ENCODE measurements around the gene TMEM125. TPM values are rescaled to one million over a fixed set of nuclear protein-coding genes. Genes with fewer than 3 reads are reported as not detected.

The TMEM125 gene
- total RNA-seq, 2 experiments from 2014 or later, result not detected

GRCh38 chr1:43235451-43236121 lies 34.2 kb upstream of the TMEM125 start:
- CTCF ChIA-PET, result no interaction called here

GRCh38 chr1:43237121-43237520 lies 32.7 kb upstream of the TMEM125 start:
- H3K4me3 Mint-ChIP-seq, result no peak overlapping the region
- H3K27me3 Mint-ChIP-seq, result peaks cover 2% of the 10 kb centered on the region
- no peak for DNase-seq
- H3K27ac Mint-ChIP-seq, result no peak overlapping the region
- ChIA-PET CTCF (interaction anchor here (0.9 to 1.2 kb wide), 2 partner anchors 10 to 177 kb away, joined by 3 read pairs; no protein-coding TSS in a partner anchor), POLR2A (no interaction called here)
- no peaks in the 10 kb centered on the region for H3K36me3 Mint-ChIP-seq (ENCODE audit: low read depth)
- H3K9me3 Mint-ChIP-seq, result no peaks in the 10 kb centered on the region
- peaks cover 6% of the 10 kb centered on the region for H3K4me1 Mint-ChIP-seq

More at GRCh38 chr1:43235451-43236121, 34.2 kb upstream of the TMEM125 start:
- H3K27ac Mint-ChIP-seq, result no peak overlapping the region
- peaks cover 6% of the 10 kb centered on the region for H3K4me1 Mint-ChIP-seq
- no peak overlapping the region for H3K4me3 Mint-ChIP-seq
- no peak for DNase-seq
- H3K36me3 Mint-ChIP-seq (ENCODE audit: low read depth), result no peaks in the 10 kb centered on the region
- H3K9me3 Mint-ChIP-seq, result no peaks in the 10 kb centered on the region
- H3K27me3 Mint-ChIP-seq, result peaks cover 2% of the 10 kb centered on the region
- POLR2A ChIA-PET, result no interaction called here

- Mint-ChIP-seq H3K27me3 (peaks cover 2% of the 10 kb centered on the region), H3K36me3 (ENCODE audit: low read depth) (no peaks in the 10 kb centered on the region), H3K27ac (no peak overlapping the region), H3K9me3 (no peaks in the 10 kb centered on the region), H3K4me3 (no peak overlapping the region), H3K4me1 (peaks cover 6% of the 10 kb centered on the region)
- ChIA-PET CTCF (interaction anchor here (1.0 to 1.9 kb wide), 3 partner anchors 11 to 176 kb away, joined by 3 to 7 read pairs (median 4); partner anchors contain the start of gene CDC20), POLR2A (interaction anchor here (2.1 kb wide), 1 partner anchor 121 kb away, joined by 8 read pairs; the partner anchor contains the start of gene CDC20)
- peak; percentile 45 for DNase-seq
Measured at GRCh38 chr1:43238085-43238484, 31.7 kb upstream of the TMEM125 start.

GRCh38 chr1:43238991-43239469 lies 30.8 kb upstream of the TMEM125 start:
- Mint-ChIP-seq H3K36me3 (ENCODE audit: low read depth) (no peaks in the 10 kb centered on the region), H3K27ac (no peak overlapping the region), H3K4me1 (peaks cover 6% of the 10 kb centered on the region), H3K27me3 (peaks cover 4% of the 10 kb centered on the region), H3K9me3 (no peaks in the 10 kb centered on the region), H3K4me3 (no peak overlapping the region)
- no peak for DNase-seq
- POLR2A ChIA-PET, result interaction anchor here (2.1 kb wide), 1 partner anchor 120 kb away, joined by 8 read pairs; the partner anchor contains the start of gene CDC20
- CTCF ChIA-PET, result interaction anchor here (1.4 to 1.9 kb wide), 5 partner anchors 9 to 175 kb away, joined by 3 to 7 read pairs (median 4); partner anchors contain the start of gene CDC20

GRCh38 chr1:43239484-43239883 lies 30.3 kb upstream of the TMEM125 start:
- Mint-ChIP-seq H3K27me3 (peaks cover 5% of the 10 kb centered on the region), H3K4me3 (no peak overlapping the region), H3K27ac (no peak overlapping the region), H3K9me3 (no peaks in the 10 kb centered on the region), H3K4me1 (peaks cover 6% of the 10 kb centered on the region), H3K36me3 (ENCODE audit: low read depth) (no peaks in the 10 kb centered on the region)
- no peak for DNase-seq
- CTCF ChIA-PET, result interaction anchor here (0.5 to 1.9 kb wide), 6 partner anchors 10 to 320 kb away, joined by 3 to 7 read pairs (median 4); partner anchors contain the start of gene CDC20
- POLR2A ChIA-PET, result interaction anchor here (2.1 kb wide), 1 partner anchor 119 kb away, joined by 8 read pairs; the partner anchor contains the start of gene CDC20

GRCh38 chr1:43241413-43241836 lies 28.4 kb upstream of the TMEM125 start:
- Mint-ChIP-seq H3K9me3 (no peaks in the 10 kb centered on the region), H3K27ac (no peak overlapping the region), H3K36me3 (ENCODE audit: low read depth) (no peaks in the 10 kb centered on the region), H3K27me3 (peaks cover 12% of the 10 kb centered on the region), H3K4me3 (no peak overlapping the region), H3K4me1 (peaks cover 6% of the 10 kb centered on the region)
- ChIA-PET CTCF (no interaction called here), POLR2A (no interaction called here)
- DNase-seq, result no peak

GRCh38 chr1:43243299-43243698 lies 26.5 kb upstream of the TMEM125 start:
- Mint-ChIP-seq H3K9me3 (peaks cover 7% of the 10 kb centered on the region), H3K27me3 (peaks cover 19% of the 10 kb centered on the region), H3K36me3 (ENCODE audit: low read depth) (peaks cover 5% of the 10 kb centered on the region), H3K27ac (no peak overlapping the region), H3K4me1 (peaks cover 4% of the 10 kb centered on the region), H3K4me3 (no peak overlapping the region)
- no peak for DNase-seq
- CTCF ChIA-PET, result interaction anchor here (1.5 kb wide), 1 partner anchor 171 kb away, joined by 4 read pairs; no protein-coding TSS in a partner anchor
- POLR2A ChIA-PET, result no interaction called here

- ChIA-PET POLR2A (no interaction called here), CTCF (no interaction called here)
- Mint-ChIP-seq H3K27me3 (peaks cover 32% of the 10 kb centered on the region), H3K36me3 (ENCODE audit: low read depth) (peaks cover 5% of the 10 kb centered on the region), H3K4me3 (no peak overlapping the region), H3K27ac (no peak overlapping the region), H3K9me3 (peaks cover 7% of the 10 kb centered on the region), H3K4me1 (no peaks in the 10 kb centered on the region)
- no peak for DNase-seq
Measured at GRCh38 chr1:43246466-43247213, 23.1 kb upstream of the TMEM125 start.

- Mint-ChIP-seq H3K36me3 (ENCODE audit: low read depth) (peaks cover 5% of the 10 kb centered on the region), H3K9me3 (peaks cover 7% of the 10 kb centered on the region), H3K4me1 (no peaks in the 10 kb centered on the region), H3K4me3 (no peak overlapping the region), H3K27me3 (peaks cover 31% of the 10 kb centered on the region), H3K27ac (no peak overlapping the region)
- POLR2A ChIA-PET, result no interaction called here
- CTCF ChIA-PET, result no interaction called here
- DNase-seq, result no peak
Measured at GRCh38 chr1:43247256-43247921, 22.4 kb upstream of the TMEM125 start.

GRCh38 chr1:43250351-43250761 lies 19.4 kb upstream of the TMEM125 start:
- CTCF ChIA-PET, result no interaction called here
- peaks cover 7% of the 10 kb centered on the region for H3K9me3 Mint-ChIP-seq
- no peak for DNase-seq
- H3K36me3 Mint-ChIP-seq (ENCODE audit: low read depth), result peaks cover 5% of the 10 kb centered on the region
- H3K4me3 Mint-ChIP-seq, result no peak overlapping the region
- POLR2A ChIA-PET, result no interaction called here
- peaks cover 36% of the 10 kb centered on the region for H3K27me3 Mint-ChIP-seq
- no peak overlapping the region for H3K27ac Mint-ChIP-seq
- no peaks in the 10 kb centered on the region for H3K4me1 Mint-ChIP-seq

GRCh38 chr1:43251024-43251423 lies 18.8 kb upstream of the TMEM125 start:
- H3K9me3 Mint-ChIP-seq, result peaks cover 7% of the 10 kb centered on the region
- H3K36me3 Mint-ChIP-seq (ENCODE audit: low read depth), result peaks cover 5% of the 10 kb centered on the region
- no peak overlapping the region for H3K4me3 Mint-ChIP-seq
- no peak overlapping the region for H3K27ac Mint-ChIP-seq
- H3K4me1 Mint-ChIP-seq, result no peaks in the 10 kb centered on the region
- POLR2A ChIA-PET, result no interaction called here
- no peak for DNase-seq
- peaks cover 32% of the 10 kb centered on the region for H3K27me3 Mint-ChIP-seq
- CTCF ChIA-PET, result no interaction called here

GRCh38 chr1:43252225-43252624 lies 17.6 kb upstream of the TMEM125 start:
- peaks cover 3% of the 10 kb centered on the region for H3K9me3 Mint-ChIP-seq
- H3K27me3 Mint-ChIP-seq, result peaks cover 31% of the 10 kb centered on the region
- H3K4me1 Mint-ChIP-seq, result no peaks in the 10 kb centered on the region
- CTCF ChIA-PET, result no interaction called here
- H3K27ac Mint-ChIP-seq, result no peak overlapping the region
- POLR2A ChIA-PET, result no interaction called here
- no peak overlapping the region for H3K4me3 Mint-ChIP-seq
- DNase-seq, result no peak
- H3K36me3 Mint-ChIP-seq (ENCODE audit: low read depth), result peaks cover 1% of the 10 kb centered on the region

GRCh38 chr1:43253173-43253572 lies 16.6 kb upstream of the TMEM125 start:
- POLR2A ChIA-PET, result no interaction called here

More at GRCh38 chr1:43253173-43253572, 16.6 kb upstream of the TMEM125 start:
- no peak for DNase-seq
- Mint-ChIP-seq H3K4me3 (no peak overlapping the region), H3K27ac (no peak overlapping the region), H3K4me1 (no peaks in the 10 kb centered on the region), H3K9me3 (no peaks in the 10 kb centered on the region), H3K27me3 (peaks cover 28% of the 10 kb centered on the region), H3K36me3 (ENCODE audit: low read depth) (no peaks in the 10 kb centered on the region)
- CTCF ChIA-PET, result no interaction called here

Measured in activated CD4-positive, alpha-beta memory T cell treated with anti-CD3 and anti-CD28 coated beads, Interleukin-2, amount 10 ng/mL, durations not matched to agents 7 days and 5 days (primary cell).